ENCODE data around the gene LY86.

GRCh38 chr6:6590530-6590929 is 2.0 kb downstream of the LY86 start:
- TF ChIP-seq CTCF (IDR thresholded peaks at IDR 0.05; ENCODE audit: low read depth, low read length, poor library complexity, severe bottlenecking) (no peak), EZH2phosphoT487 (IDR thresholded peaks at IDR 0.05; ENCODE audit: borderline replicate concordance, low read length) (no peak)

Data from DOHH2 (cell line).